GM06990 (cell line): ENCODE data around the gene KCNAB3.

Experiments used
- DNase-seq: peaks from one replicate; pipeline ENCODE4 v3.0.0-alpha.2; 2011; ENCODE audit not compliant: insufficient read length; ENCODE audit errors: extremely low read depth
- H3K27me3 ChIP-seq: replicated peaks from 2 replicates; pipeline ENCODE4 v1.6.0; 2011; ENCODE audit warnings: low read length; ENCODE audit not compliant: control insufficient read depth, insufficient read depth
- H3K36me3 ChIP-seq: 2 replicates; pipeline ENCODE4 v1.5.1; 2011; ENCODE audit warnings: low read length; ENCODE audit not compliant: control insufficient read depth, insufficient read depth
- H3K4me3 ChIP-seq: replicated peaks from 2 replicates; pipeline ENCODE4 v1.5.1; 2011; ENCODE audit warnings: low read depth, mild to moderate bottlenecking, control low read depth, low read length
- CTCF ChIP-seq: IDR thresholded peaks from 2 replicates; pipeline ENCODE4 v1.5.1; 2011; ENCODE audit warnings: low read length, control low read depth, mild to moderate bottlenecking, inconsistent platforms; ENCODE audit not compliant: insufficient read depth, poor library complexity, severe bottlenecking

The KCNAB3 gene

GRCh38 chr17:7910281-7910680, 19.4 kb downstream of the KCNAB3 start:
- no peak for DNase-seq
- TF ChIP-seq CTCF, result no peak
- Histone ChIP-seq H3K27me3 (no peaks in the 10 kb centered on the region), H3K4me3 (no peak overlapping the region), H3K36me3 (peaks cover 44% of the 10 kb centered on the region)

GRCh38 chr17:7909089-7909488, 20.6 kb downstream of the KCNAB3 start:
- Histone ChIP-seq H3K36me3 (peaks cover 51% of the 10 kb centered on the region), H3K27me3 (no peaks in the 10 kb centered on the region), H3K4me3 (no peak overlapping the region)
- no peak for DNase-seq
- no peak for TF ChIP-seq CTCF

- Histone ChIP-seq H3K27me3 (no peaks in the 10 kb centered on the region), H3K4me3 (no peak overlapping the region), H3K36me3 (peaks cover 56% of the 10 kb centered on the region)
- TF ChIP-seq CTCF, result no peak
- no peak for DNase-seq
These were observed 26.2 kb downstream of the KCNAB3 start for GRCh38 chr17:7903154-7904103.

- DNase-seq, result no peak
- H3K4me3 ChIP-seq, result no peak overlapping the region
- no peaks in the 10 kb centered on the region for H3K27me3 ChIP-seq
- H3K36me3 ChIP-seq, result peaks cover 43% of the 10 kb centered on the region
- peak; percentile 11 for TF ChIP-seq CTCF
These were observed 31.9 kb downstream of the KCNAB3 start for GRCh38 chr17:7897773-7898172.

GRCh38 chr17:7897090-7897489, 32.6 kb downstream of the KCNAB3 start:
- no peak for DNase-seq
- no peak overlapping the region for H3K4me3 ChIP-seq
- no peaks in the 10 kb centered on the region for H3K27me3 ChIP-seq
- H3K36me3 ChIP-seq, result peaks cover 40% of the 10 kb centered on the region
- no peak for TF ChIP-seq CTCF

GRCh38 chr17:7894866-7895265, 34.8 kb downstream of the KCNAB3 start:
- no peak for TF ChIP-seq CTCF
- peaks cover 33% of the 10 kb centered on the region for H3K36me3 ChIP-seq
- H3K4me3 ChIP-seq, result no peak overlapping the region
- no peaks in the 10 kb centered on the region for H3K27me3 ChIP-seq
- DNase-seq, result no peak
